Neural crest cell (in vitro differentiated cells): Measurements from ENCODE around the gene SLC9A3. TPM values are rescaled to one million over a fixed set of nuclear protein-coding genes. Genes with fewer than 3 reads are reported as not detected.

ENCODE experiments used
- DNase-seq: peaks from one replicate; pipeline ENCODE4 v3.0.0; 2021; ENCODE audit warnings: low read depth, mixed read lengths, low spot score
- H3K27ac Mint-ChIP-seq: one replicate; pipeline ENCODE4 v1.8.0; 2021; ENCODE audit warnings: mild to moderate bottlenecking, mixed read lengths; ENCODE audit not compliant: unreplicated experiment
- H3K27me3 Mint-ChIP-seq: 2 replicates; pipeline ENCODE4 v1.8.0; 2021; ENCODE audit warnings: low read depth, mild to moderate bottlenecking, mixed read lengths
- H3K36me3 Mint-ChIP-seq: 2 replicates; pipeline ENCODE4 v1.8.0; 2021; ENCODE audit warnings: low read depth, mild to moderate bottlenecking, mixed read lengths
- H3K4me1 Mint-ChIP-seq: 2 replicates; pipeline ENCODE4 v1.8.0; 2021; ENCODE audit warnings: mixed read lengths
- H3K4me3 Mint-ChIP-seq: one replicate; pipeline ENCODE4 v1.8.0; 2021; ENCODE audit warnings: mild to moderate bottlenecking, mixed read lengths
- H3K9me3 Mint-ChIP-seq: 2 replicates; pipeline ENCODE4 v1.8.0; 2021; ENCODE audit warnings: mixed read lengths
- total RNA-seq: library from RNA; stranded (reverse); gene quantifications from 2 replicates; pipeline ENCODE4 v1.2.1, GENCODE V29; 2021
- TF ChIP-seq, protein P1 (sequence below): fragments of 200-600 bp; sonication (generic); conservative IDR thresholded peaks from 2 replicates; pipeline ENCODE4 v1.5.0; 2021; ENCODE audit warnings: antibody characterized with exemption, mild to moderate bottlenecking

SLC9A3 gene
- total RNA-seq, 1 donor from 2014 or later = 1.5 TPM

DNA sequence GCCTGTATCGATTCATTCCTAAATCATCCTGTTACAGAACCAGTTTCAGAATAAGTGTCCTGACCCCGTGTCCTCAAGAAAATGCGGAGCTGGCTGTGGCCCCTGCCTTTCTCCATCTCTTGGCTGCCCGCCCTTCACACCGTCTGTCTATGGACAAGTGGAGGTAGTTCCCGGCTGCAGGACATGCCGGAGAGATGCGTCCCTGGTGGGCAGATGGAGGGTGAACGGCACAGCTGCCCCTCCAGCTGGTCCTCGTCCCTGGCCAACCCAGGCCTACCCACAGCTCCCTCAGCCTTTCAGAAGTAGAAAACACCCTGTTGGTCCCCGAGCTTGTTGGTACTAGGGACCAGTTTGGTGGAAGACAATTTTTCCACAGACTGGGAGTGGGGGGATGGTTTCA is 96.0 kb downstream of the SLC9A3 start:
- H3K27me3 Mint-ChIP-seq = peaks cover 2% of the 10 kb centered on the region
- peaks cover 8% of the 10 kb centered on the region for H3K9me3 Mint-ChIP-seq
- DNase-seq = no peak
- no peak overlapping the region for H3K27ac Mint-ChIP-seq
- H3K4me3 Mint-ChIP-seq = no peak overlapping the region
- H3K4me1 Mint-ChIP-seq = no peaks in the 10 kb centered on the region
- peaks cover 6% of the 10 kb centered on the region for H3K36me3 Mint-ChIP-seq
- TF ChIP-seq, protein P1, sequence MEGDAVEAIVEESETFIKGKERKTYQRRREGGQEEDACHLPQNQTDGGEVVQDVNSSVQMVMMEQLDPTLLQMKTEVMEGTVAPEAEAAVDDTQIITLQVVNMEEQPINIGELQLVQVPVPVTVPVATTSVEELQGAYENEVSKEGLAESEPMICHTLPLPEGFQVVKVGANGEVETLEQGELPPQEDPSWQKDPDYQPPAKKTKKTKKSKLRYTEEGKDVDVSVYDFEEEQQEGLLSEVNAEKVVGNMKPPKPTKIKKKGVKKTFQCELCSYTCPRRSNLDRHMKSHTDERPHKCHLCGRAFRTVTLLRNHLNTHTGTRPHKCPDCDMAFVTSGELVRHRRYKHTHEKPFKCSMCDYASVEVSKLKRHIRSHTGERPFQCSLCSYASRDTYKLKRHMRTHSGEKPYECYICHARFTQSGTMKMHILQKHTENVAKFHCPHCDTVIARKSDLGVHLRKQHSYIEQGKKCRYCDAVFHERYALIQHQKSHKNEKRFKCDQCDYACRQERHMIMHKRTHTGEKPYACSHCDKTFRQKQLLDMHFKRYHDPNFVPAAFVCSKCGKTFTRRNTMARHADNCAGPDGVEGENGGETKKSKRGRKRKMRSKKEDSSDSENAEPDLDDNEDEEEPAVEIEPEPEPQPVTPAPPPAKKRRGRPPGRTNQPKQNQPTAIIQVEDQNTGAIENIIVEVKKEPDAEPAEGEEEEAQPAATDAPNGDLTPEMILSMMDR = no peak

DNA sequence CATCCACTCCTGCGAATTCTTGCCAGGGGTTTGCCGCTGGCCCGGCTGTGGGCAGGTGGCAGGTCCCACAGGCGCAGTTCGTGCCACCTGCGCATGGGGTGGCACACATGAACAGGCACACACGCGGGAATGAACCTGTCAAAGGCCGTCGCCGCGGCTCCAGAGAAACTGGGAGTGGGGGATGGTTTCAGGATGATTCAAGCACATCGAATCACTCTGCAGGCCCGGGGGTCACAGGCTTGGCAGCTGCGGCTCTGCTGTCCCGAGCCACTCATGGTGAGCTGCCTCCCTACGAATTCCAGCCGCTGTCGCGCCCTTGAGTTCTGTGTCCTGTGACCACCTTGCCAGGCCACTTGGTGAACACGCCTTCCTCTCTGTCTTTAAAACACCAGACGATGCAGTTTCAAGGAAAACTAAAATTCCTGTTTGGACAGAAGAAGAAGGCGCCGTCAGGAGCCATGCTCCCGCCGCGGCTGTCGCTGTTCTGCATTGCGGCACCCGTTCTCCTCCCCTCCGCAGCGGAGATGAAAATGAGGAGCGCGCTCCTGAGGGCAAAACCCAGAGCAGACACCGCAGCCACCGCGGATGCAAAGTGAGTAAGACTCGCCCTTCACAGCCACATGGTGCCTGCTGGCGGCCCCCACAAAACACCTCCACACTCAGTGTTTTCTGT is 96.7 kb downstream of the SLC9A3 start:
- peaks cover 6% of the 10 kb centered on the region for H3K36me3 Mint-ChIP-seq
- no peak overlapping the region for H3K27ac Mint-ChIP-seq
- peaks cover 2% of the 10 kb centered on the region for H3K27me3 Mint-ChIP-seq
- TF ChIP-seq, protein P1 = no peak
- H3K4me1 Mint-ChIP-seq = no peaks in the 10 kb centered on the region
- H3K4me3 Mint-ChIP-seq = no peak overlapping the region
- peaks cover 8% of the 10 kb centered on the region for H3K9me3 Mint-ChIP-seq
- DNase-seq = no peak

DNA sequence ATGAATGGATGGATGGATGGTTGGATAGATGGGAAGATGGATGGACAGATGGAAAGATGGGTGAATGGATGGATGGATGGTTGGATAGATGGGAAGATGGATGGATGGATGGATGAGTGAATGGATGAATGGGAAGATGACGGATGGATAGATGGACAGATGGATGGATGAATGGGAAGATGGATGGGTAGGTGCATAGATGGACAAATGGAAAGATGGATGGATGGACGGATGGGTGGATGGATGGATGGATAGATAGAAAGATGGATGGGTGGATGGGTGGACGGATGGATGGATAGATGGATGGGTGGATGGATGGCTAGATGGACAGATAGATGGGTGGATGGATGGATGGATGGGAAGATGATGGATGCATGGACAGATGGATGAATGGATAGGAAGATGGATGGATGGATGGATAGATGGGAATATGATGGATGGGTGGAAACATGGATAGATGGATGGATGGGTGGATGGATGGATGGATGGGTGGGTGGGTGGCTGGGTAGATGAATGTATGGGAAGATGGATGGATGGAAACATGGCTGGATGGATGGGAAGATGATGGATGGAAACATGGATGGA is 97.8 kb downstream of the SLC9A3 start:
- Mint-ChIP-seq H3K27ac (no peak overlapping the region), H3K27me3 (peaks cover 2% of the 10 kb centered on the region), H3K4me3 (no peak overlapping the region), H3K4me1 (no peaks in the 10 kb centered on the region), H3K9me3 (peaks cover 8% of the 10 kb centered on the region), H3K36me3 (peaks cover 6% of the 10 kb centered on the region)
- TF ChIP-seq, protein P1 = no peak
- no peak for DNase-seq

DNA sequence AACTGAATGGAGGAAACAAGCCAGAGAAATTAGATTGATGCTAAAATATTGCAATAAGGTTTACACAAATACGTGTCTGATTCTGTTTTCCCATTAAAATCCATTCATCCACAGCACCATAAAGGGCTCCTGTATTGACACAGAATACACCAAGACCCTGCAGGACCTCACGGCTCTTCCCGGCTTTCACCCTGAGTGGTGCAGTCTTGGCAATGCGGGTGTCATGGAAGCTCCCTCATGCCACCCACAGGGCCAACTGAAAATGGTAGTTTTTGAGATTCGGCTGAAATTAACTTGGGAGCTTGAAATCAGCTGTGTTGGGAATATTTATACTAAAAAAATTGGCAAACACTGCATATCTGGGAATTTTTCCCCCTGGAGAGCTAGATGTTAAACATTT is 98.5 kb downstream of the SLC9A3 start:
- TF ChIP-seq, protein P1 = no peak
- Mint-ChIP-seq H3K9me3 (peaks cover 8% of the 10 kb centered on the region), H3K27ac (no peak overlapping the region), H3K27me3 (peaks cover 2% of the 10 kb centered on the region), H3K4me1 (no peaks in the 10 kb centered on the region), H3K36me3 (peaks cover 6% of the 10 kb centered on the region), H3K4me3 (no peak overlapping the region)
- no peak for DNase-seq

DNA sequence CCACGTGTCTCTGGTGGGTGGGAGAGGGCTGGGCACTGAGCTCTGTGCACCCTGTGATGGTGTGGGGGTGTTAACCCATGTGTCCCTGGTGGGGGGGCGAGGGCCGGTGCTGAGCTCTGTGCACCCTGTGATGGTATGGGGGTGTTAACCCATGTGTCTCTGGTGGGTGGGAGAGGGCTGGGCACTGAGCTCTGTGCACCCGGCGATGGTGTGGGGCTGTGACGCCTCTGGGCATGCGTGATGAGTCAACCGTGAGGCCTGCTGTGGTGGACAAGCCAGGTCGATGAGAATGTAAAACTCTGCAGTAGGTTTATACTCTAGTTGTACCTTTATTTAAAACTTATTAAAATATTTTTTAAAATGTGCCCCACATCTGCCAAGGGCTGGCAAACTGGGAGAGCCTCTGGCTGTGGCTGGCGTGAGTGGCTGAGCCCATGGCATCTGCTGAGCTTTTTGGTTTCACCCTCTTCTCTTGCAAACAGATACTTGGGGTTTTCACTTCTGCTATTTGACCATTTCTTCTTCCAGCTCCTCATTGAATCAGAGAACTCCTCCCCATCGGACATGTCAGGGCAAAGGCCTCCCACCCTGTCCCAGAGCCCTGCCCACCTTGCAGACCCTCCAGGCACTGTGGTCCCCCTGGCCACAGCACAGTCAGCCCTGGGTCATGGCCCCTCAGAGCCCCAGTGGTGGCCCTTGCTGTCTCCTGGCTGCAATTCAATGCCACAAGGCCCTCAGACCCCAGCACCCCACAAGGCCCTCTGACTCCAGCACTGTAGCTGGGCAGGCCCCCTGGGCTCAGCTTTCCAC is 99.7 kb downstream of the SLC9A3 start:
- TF ChIP-seq, protein P1 = no peak
- Mint-ChIP-seq H3K4me1 (peaks cover 3% of the 10 kb centered on the region), H3K9me3 (peaks cover 8% of the 10 kb centered on the region), H3K27ac (no peak overlapping the region), H3K27me3 (peaks cover 2% of the 10 kb centered on the region), H3K4me3 (no peak overlapping the region), H3K36me3 (peaks cover 4% of the 10 kb centered on the region)
- DNase-seq = no peak
